Measurements from ENCODE around the gene ANKRD33B. TPM values are rescaled to one million over a fixed set of nuclear protein-coding genes. Genes with fewer than 3 reads are reported as not detected.
A peak's percentile ranks its signal among the peaks of the same experiment; 100 is the strongest.

The ANKRD33B gene
- total RNA-seq, 4 donors from 2014 or later: 4.4 to 17.2 (median 5.9) TPM

GRCh38 chr5:10562201-10563109 is 1.4 kb upstream of the ANKRD33B start:
- Histone ChIP-seq H3K27ac (peak overlapping the region in 3 of 4 donors; percentile 67 to 85 (median 79)), H3K4me3 (peak overlapping the region in 1 of 2 donors; percentile 73), H3K4me1 (peaks cover 0 to 46% (median 14%) of the 10 kb centered on the region in 3 donors), H3K36me3 (no peaks in the 10 kb centered on the region), H3K9me3 (no peaks in the 10 kb centered on the region), H3K27me3 (peaks cover 57% of the 10 kb centered on the region)
- no peak for ATAC-seq
- TF ChIP-seq POLR2A (IDR thresholded peaks at IDR 0.05) (no peak), EP300 (IDR thresholded peaks at IDR 0.05) (no peak), CTCF (IDR thresholded peaks at IDR 0.05) (no peak), POLR2AphosphoS5 (IDR thresholded peaks at IDR 0.05) (no peak)
- WGBS, 2 donors (ENCODE audit: low coverage in 1 of 2): 68 to 96% methylated on average over 3 to 26 of the region's 45 CpGs

GRCh38 chr5:10563110-10563944 is 543 bp upstream of the ANKRD33B start:
- H3K9me3 ChIP-seq: no peaks in the 10 kb centered on the region
- peaks cover 52% of the 10 kb centered on the region for H3K27me3 ChIP-seq
- H3K27ac ChIP-seq: peak overlapping the region; percentile 3 to 85 (median 73)
- no peak for TF ChIP-seq CTCF (IDR thresholded peaks at IDR 0.05)
- TF ChIP-seq EP300 (IDR thresholded peaks at IDR 0.05): no peak
- peak; percentile 15 for TF ChIP-seq POLR2AphosphoS5 (IDR thresholded peaks at IDR 0.05)
- TF ChIP-seq POLR2A (IDR thresholded peaks at IDR 0.05): peak in 1 of 2 donors; percentile 4
- H3K36me3 ChIP-seq: no peaks in the 10 kb centered on the region
- H3K4me3 ChIP-seq: peak overlapping the region; percentile 39 to 73
- WGBS, 2 donors (ENCODE audit: low coverage in 1 of 2): 0% methylated on average over 1 of the region's 76 CpGs; no CpG with 5 or more reads in 1 of the 2 donors
- peak; percentile 60 for ATAC-seq
- peaks cover 0 to 51% (median 14%) of the 10 kb centered on the region in 3 donors for H3K4me1 ChIP-seq

DNA sequence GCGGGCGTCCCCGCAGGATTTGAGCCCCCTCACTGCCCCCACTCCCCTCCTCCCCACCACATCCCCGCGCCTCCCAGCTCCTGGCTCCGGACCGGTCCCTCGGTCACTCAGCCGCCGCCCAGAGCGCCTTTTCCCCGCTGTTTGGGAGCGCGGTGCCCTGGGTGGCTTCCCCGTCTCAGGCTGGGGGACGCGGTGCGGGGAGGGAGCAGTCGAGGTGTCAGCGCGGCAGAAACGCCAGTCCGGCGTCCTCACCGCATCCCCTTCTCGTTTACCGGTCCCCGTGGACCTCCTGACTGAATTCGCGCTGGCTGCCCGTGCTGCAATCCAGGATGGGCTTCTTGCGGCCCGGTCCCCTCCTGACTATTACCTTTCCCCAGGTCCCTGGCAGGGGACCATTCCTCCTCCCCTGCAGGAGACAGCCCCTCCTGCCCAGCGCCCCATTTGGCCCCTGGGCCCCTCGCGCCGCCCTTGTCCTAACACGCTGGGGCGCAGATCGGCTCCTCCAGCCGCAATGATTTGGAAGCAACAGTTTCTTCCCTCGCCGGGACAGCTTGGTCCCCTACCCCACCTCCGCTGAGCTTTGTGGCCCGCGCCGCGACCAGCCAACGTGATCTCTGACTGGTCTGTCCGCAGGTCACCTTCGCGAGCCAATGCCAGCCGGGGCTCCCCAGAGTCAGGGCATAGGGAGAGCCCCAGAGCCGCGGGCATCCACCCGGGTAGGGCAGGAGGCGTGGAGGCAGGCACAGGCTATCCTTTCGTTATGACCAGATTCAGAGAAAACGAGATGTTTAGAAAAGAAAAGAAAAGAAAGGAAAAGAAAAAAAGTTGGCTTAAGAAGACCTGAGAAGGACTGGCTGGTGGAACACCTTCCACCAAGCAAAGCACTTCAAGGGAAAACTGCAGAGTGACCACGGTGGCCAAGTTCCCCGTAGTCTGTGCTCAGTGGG is 1.2 kb downstream of the ANKRD33B start:
- peak overlapping the region; percentile 39 to 73 for H3K4me3 ChIP-seq
- WGBS, 2 donors (ENCODE audit: low coverage in 1 of 2): 0 to 10% methylated on average over 1 to 15 of the region's 61 CpGs
- H3K27me3 ChIP-seq: peaks cover 52% of the 10 kb centered on the region
- H3K36me3 ChIP-seq: no peaks in the 10 kb centered on the region
- H3K4me1 ChIP-seq: peaks cover 0 to 51% (median 14%) of the 10 kb centered on the region in 3 donors
- TF ChIP-seq CTCF (IDR thresholded peaks at IDR 0.05) (no peak), EP300 (IDR thresholded peaks at IDR 0.05) (no peak)
- peak overlapping the region in 3 of 4 donors; percentile 39 to 85 (median 79) for H3K27ac ChIP-seq
- H3K9me3 ChIP-seq: no peaks in the 10 kb centered on the region
- ATAC-seq: no peak

DNA sequence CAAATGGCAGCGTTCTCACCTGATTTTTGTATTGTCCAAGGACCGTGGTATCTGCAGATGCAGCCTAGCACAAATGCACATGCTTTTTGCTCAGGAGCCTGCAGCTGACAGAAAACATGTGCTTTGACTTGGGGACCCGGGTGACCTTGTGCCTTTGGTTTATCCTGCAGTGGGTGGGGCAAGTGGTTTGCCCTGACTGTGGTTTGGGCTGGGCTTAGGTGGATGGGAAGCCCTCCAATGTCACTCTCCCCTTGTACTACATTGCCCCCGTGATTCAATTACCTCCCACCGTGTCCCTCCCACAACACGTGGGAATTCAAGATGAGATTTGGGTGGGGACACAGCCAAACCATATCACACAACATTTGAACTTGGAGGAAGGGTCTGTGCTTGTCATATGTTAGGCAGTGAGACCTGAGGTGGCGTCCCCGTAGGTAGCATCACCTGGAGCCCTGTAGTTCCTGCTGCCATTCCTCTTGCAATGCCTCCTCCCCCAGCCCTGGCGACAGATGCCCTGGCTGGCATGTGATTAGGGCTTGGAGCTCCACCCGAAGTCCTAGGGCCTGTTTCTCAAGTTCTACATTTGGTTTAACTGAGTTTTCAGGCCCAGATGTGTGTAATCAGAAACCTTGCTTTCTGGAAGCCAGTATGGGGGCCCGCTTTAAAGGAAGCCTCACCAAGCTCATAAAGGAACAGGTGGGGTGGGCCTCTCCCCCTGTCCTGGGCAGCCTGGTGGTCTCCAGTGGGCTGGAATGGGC is 2.1 kb downstream of the ANKRD33B start:
- peaks cover 52% of the 10 kb centered on the region for H3K27me3 ChIP-seq
- no peak for ATAC-seq
- 71 to 80% methylated on average over 1 to 6 of the region's 11 CpGs for WGBS, 2 donors (ENCODE audit: low coverage in 1 of 2)
- peak overlapping the region in 2 of 4 donors; percentile 79 to 85 for H3K27ac ChIP-seq
- peaks cover 0 to 51% (median 14%) of the 10 kb centered on the region in 3 donors for H3K4me1 ChIP-seq
- TF ChIP-seq POLR2A (IDR thresholded peaks at IDR 0.05) (no peak), CTCF (IDR thresholded peaks at IDR 0.05) (no peak)
- H3K4me3 ChIP-seq: peak overlapping the region; percentile 39 to 73
- H3K9me3 ChIP-seq: no peaks in the 10 kb centered on the region
- no peaks in the 10 kb centered on the region for H3K36me3 ChIP-seq
